HG03575 (cell line): ENCODE measurements around the gene ABO.
"Not testable (repeated sequence)": the region's sequence is repeated elsewhere in the genome, so short reads cannot be mapped to it uniquely, and the experiment has no call there.

Source experiments
- ATAC-seq: cut with Tn5 transposase; IDR thresholded peaks from one replicate; pipeline ENCODE4 v1.9.1; 2021; ENCODE audit not compliant: unreplicated experiment, insufficient number of reproducible peaks, low FRiP score; ENCODE audit errors: extremely low read depth

ABO gene

GRCh38 chr9:133214276-133214675, 60.7 kb downstream of the ABO start:
- not testable (repeated sequence) for ATAC-seq

GRCh38 chr9:133210609-133211008, 64.4 kb downstream of the ABO start:
- no peak for ATAC-seq

- no peak for ATAC-seq
These were observed 64.8 kb downstream of the ABO start for GRCh38 chr9:133210202-133210532.

GRCh38 chr9:133209327-133210201, 65.4 kb downstream of the ABO start:
- not testable (repeated sequence) for ATAC-seq

GRCh38 chr9:133208880-133209300, 66.1 kb downstream of the ABO start, which contains the start of gene OBP2B:
Gene OBP2B, minus strand, starts transcription at chr9:133209250. Its CDS starts 51 bp downstream, at chr9:133209199.
- ATAC-seq: not testable (repeated sequence)

- not testable (repeated sequence) for ATAC-seq
These were observed 66.7 kb downstream of the ABO start for GRCh38 chr9:133208171-133208879.

- ATAC-seq: no peak
These were observed 67.3 kb downstream of the ABO start for GRCh38 chr9:133207540-133208170.

GRCh38 chr9:133207021-133207531, 67.9 kb downstream of the ABO start:
- no peak for ATAC-seq

- ATAC-seq: no peak
These were observed 68.7 kb downstream of the ABO start for GRCh38 chr9:133205996-133206931.

- not testable (repeated sequence) for ATAC-seq
These were observed 69.5 kb downstream of the ABO start for GRCh38 chr9:133205481-133205887.
